Activated CD4-positive, alpha-beta T cell treated with anti-CD3 and anti-CD28 coated beads, Interleukin-2, Interleukin-4, amounts not matched to agents 100 ng/mL and 50 ng/mL, durations not matched to agents 16 hours and 8 hours (primary cell): ENCODE data around the gene AMOTL2.
A peak's percentile ranks its signal among the peaks of the same experiment; 100 is the strongest.

Experiments used
- DNase-seq: peaks from one replicate; pipeline ENCODE4 v3.0.0-alpha.2; 2020; ENCODE audit warnings: low spot score

The AMOTL2 gene

DNA sequence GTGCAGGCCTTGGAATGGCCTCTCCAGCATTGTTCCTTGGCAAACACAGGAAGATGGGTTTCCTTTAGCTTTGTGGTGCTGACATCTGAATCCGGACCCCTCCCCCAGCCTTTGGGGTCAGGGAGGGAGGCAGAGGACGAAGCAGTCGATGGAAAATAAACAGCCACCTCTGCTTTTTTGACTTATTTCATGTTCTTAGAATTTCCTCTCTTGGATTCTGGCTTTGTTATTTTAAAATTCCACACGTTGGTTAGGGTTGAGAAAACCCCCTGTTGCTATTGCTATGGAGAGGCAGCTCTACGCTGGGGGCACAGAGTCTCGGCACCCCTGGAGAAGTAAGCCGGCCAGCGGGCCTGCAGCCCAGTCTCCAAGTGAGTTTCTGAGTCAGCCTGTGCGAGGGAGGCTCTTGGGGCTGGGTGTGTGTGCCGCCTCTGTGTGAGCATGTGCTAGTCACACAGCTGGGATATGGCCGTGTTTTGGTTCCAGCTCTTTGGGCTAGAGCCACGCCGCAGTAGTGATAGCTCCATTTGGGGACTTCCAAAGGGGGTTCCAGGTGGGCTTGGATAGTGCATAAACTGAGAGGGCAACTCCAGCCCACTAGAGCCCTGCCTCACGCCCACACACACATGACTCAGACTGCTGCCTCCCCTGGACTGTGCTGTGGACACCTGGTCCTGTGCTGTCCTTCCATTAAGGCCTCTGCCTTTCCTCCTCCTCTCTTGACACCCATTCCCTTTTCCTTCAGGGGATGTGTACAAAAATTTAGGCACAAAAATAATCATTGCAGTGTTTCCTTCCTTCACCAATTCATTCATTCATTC is 58.8 kb downstream of the AMOTL2 start:
- DNase-seq: no peak

DNA sequence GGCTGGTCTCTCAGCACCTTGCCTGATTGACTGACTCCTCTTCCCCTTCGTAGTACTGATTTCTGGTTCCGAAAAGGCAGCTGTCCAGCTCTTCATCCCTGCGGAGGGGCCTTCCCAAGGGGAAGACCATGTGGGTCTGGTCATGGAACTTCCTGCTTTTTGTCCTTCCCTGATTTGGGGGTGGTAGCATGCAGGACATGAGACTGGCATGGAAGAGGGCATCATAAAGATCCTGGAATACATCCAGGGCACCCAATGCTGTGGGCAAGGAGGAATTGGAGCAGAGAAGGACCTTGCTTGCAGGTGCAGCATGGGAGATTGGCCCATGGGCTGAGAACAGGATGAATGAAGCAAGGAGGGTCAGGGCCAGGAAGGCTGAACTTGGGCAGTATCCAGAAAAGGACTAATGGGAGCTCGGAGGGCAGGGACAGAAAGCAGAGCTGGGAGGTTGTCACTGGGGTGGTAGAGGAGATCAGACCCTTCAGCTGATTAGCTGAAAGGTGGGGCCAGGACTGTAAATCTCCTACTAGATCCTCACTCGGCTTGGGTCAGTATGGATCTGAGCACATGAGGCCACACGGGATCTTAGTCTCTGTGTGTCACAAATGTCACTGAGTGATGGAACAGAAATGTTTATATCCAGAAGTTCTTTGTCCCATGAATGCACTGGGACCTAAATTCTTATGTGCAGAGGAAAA is 59.5 kb downstream of the AMOTL2 start:
- DNase-seq: no peak

DNA sequence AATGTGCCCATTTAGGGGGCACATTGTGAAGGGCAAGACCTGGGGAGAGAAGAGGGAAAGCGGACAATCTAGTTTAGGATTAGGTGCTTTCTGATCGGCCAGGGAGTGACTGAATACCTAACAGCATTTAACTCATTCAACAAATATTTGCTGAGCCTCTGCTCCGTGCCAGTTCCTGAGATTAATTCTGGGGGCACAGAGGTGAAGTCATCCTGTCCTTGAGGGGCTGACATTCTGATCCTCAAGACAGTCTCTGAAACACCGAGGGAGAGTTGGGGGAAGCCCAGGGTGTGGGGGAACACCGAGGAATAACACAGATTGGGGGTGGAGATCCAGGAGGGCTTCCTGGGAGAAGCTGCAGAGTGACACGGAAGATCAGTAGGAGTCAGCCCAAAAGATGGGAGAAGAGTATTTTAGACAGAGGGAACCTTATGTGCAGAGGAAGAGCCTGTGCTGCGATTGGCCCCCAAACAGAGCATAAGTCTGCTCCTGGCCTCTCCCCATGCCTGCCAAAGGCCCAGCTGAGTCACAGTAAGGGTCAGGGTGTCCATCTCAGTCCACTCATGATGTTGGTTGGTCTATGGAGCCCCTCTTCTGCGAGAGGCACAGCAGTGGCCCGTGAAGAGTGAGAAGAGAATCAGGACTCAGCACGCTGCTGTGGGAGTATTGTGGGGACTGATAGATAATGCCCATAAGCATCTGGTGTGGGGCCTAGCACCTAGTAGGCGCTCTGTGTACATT is 60.2 kb downstream of the AMOTL2 start:
- no peak for DNase-seq

- DNase-seq: no peak
Measured at GRCh38 chr3:134312873-134313846, 61.1 kb downstream of the AMOTL2 start.

DNA sequence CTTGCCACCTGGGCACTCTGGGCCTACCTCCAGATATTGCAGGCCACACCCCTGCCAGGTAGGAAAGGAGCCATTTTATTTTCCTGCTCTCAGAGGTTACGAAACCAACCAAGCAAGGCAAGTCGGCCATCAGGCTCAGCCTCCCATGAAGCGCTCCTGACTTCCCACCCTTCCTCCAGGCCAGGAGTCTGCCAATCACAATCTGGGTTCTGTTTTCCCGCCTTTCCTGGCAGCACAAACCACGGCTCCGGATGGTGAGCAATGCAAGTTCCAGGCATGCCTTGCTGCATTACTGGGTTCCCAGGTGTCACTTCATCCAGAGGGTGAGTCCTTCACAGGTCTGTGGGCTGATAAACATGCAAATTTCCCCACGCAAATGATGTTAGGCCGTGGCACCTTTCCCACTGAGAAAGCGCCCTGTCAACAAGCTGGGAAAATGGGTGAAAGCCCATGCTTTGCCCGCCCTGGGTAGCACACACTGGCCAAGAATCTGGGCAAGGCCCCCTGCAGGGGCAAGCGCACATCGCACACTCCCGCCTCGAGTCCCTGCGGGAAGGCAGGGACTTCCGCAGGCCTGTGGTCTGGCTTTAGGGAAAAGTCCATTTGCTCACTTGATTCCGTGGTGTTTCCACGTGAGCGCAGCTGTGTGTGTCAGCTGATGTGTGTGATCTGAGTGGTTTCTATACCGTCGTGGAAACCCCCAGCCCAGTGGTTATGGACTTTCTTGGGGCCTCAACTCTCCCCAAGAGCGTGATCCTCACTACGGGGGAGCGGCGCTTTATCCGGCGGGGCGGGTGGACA is 62.0 kb downstream of the AMOTL2 start:
- no peak for DNase-seq

- no peak for DNase-seq
Measured at GRCh38 chr3:134311693-134312071, 62.6 kb downstream of the AMOTL2 start.

- DNase-seq: no peak
Measured at GRCh38 chr3:134311265-134311664, 63.0 kb downstream of the AMOTL2 start.

- DNase-seq: no peak
Measured at GRCh38 chr3:134309987-134310700, 64.1 kb downstream of the AMOTL2 start.

- peak; percentile 67 for DNase-seq
Measured at GRCh38 chr3:134308350-134308891, 65.8 kb downstream of the AMOTL2 start.

DNA sequence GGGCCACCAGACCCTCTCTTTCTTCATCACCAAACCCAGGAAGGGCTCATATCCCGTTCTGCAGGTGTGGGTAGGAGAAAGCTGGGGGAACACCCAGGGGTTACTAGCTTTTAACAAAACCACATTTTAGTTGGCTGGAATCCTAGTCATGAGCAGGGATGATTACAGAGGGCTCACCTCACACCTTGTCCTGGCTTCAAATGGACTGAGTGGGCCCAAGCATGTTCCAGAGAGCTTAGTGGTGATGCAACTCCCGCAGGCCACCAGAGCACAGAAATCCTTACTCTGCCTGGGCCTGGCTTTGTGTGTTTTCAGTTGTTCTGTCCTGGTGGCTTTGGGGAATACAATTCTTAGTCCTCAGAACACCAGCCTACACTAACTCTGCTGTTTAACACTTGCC is 66.8 kb downstream of the AMOTL2 start:
- DNase-seq: no peak

- no peak for DNase-seq
Measured at GRCh38 chr3:134306320-134306719, 67.9 kb downstream of the AMOTL2 start.
